Hair follicular keratinocyte (primary cell): ENCODE data around the gene CERT1. TPM values are rescaled to one million over a fixed set of nuclear protein-coding genes. Genes with fewer than 3 reads are reported as not detected.

Source experiments
- total RNA-seq: library from RNA; depleted of rRNA; stranded (reverse); fragments of >200 nt; gene quantifications from 2 replicates; pipeline ENCODE4 v1.2.3, GENCODE V29; 2015

Gene CERT1, protein sequence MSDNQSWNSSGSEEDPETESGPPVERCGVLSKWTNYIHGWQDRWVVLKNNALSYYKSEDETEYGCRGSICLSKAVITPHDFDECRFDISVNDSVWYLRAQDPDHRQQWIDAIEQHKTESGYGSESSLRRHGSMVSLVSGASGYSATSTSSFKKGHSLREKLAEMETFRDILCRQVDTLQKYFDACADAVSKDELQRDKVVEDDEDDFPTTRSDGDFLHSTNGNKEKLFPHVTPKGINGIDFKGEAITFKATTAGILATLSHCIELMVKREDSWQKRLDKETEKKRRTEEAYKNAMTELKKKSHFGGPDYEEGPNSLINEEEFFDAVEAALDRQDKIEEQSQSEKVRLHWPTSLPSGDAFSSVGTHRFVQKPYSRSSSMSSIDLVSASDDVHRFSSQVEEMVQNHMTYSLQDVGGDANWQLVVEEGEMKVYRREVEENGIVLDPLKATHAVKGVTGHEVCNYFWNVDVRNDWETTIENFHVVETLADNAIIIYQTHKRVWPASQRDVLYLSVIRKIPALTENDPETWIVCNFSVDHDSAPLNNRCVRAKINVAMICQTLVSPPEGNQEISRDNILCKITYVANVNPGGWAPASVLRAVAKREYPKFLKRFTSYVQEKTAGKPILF
- total RNA-seq = 5.4 and 8.4 TPM in 2 replicates

GRCh38 chr5:75511435-75512382 is at the start of gene CERT1, which contains the start of gene POLK:
CERT1 (minus strand) TSS chr5:75511629; CDS start chr5:75511207, 422 bp downstream.
POLK (plus strand) TSS chr5:75511891.

GRCh38 chr5:75336615-75337336 is 174.7 kb downstream of the CERT1 start, which contains the start of gene HMGCR:
HMGCR (plus strand) TSS chr5:75337220; CDS start chr5:75342606, 5,386 bp downstream.

Other genes with a start within 250 kb of the CERT1 start
- 108 and 143 TPM in 2 replicates for gene HMGCR, start 174.4 kb downstream of the CERT1 start, total RNA-seq
- 7.7 and 12.8 TPM in 2 replicates for gene POLK, start 262 bp upstream of the CERT1 start, total RNA-seq
- not detected in 2 replicates for gene ANKDD1B, start 99.8 kb upstream of the CERT1 start, total RNA-seq
- 12.9 and 19.0 TPM in 2 replicates for gene POC5, start 205.8 kb upstream of the CERT1 start, total RNA-seq